Measurements from ENCODE around the gene QRICH2. TPM values are rescaled to one million over a fixed set of nuclear protein-coding genes. Genes with fewer than 3 reads are reported as not detected.
"Not testable (repeated sequence)": the region's sequence is repeated elsewhere in the genome, so short reads cannot be mapped to it uniquely, and the experiment has no call there.

Gene QRICH2
- total RNA-seq, 1 donor from 2014 or later, result 2.1 TPM

- H3K36me3 ChIP-seq (ENCODE audit: control insufficient read depth in 3 of 3, insufficient read depth in 3 of 3, low read length in 3 of 3), result peaks cover 19 to 29% (median 23%) of the 10 kb centered on the region in 3 donors
- not testable (repeated sequence) for H3K4me1 ChIP-seq (ENCODE audit: control insufficient read depth in 3 of 3, insufficient read depth in 3 of 3, low read length in 3 of 3); H3K9me3 ChIP-seq (ENCODE audit: control insufficient read depth in 3 of 3, low read length in 3 of 3); H3K27me3 ChIP-seq (ENCODE audit: control insufficient read depth in 3 of 3, insufficient read depth in 3 of 3, low read length in 3 of 3); H3K4me3 ChIP-seq (ENCODE audit: low read length in 3 of 3); H3K27ac ChIP-seq (ENCODE audit: low read depth, low read length); H3K9ac ChIP-seq (ENCODE audit: low read depth in 1 of 3, low read length in 3 of 3)
Observed at GRCh38 chr17:76346936-76347335, 38.9 kb upstream of the QRICH2 start.

GRCh38 chr17:76345377-76345974 lies 37.4 kb upstream of the QRICH2 start:
- H3K36me3 ChIP-seq (ENCODE audit: control insufficient read depth in 3 of 3, insufficient read depth in 3 of 3, low read length in 3 of 3), result peaks cover 21 to 30% (median 24%) of the 10 kb centered on the region in 3 donors
- no peak overlapping the region for H3K9ac ChIP-seq (ENCODE audit: low read depth in 1 of 3, low read length in 3 of 3)
- H3K4me1 ChIP-seq (ENCODE audit: control insufficient read depth in 3 of 3, insufficient read depth in 3 of 3, low read length in 3 of 3), result no peaks in the 10 kb centered on the region
- H3K27ac ChIP-seq (ENCODE audit: low read depth, low read length), result no peak overlapping the region
- no peaks in the 10 kb centered on the region for H3K9me3 ChIP-seq (ENCODE audit: control insufficient read depth in 3 of 3, low read length in 3 of 3)
- H3K27me3 ChIP-seq (ENCODE audit: control insufficient read depth in 3 of 3, insufficient read depth in 3 of 3, low read length in 3 of 3), result no peaks in the 10 kb centered on the region
- H3K4me3 ChIP-seq (ENCODE audit: low read length in 3 of 3), result no peak overlapping the region

- peaks cover 21 to 30% (median 24%) of the 10 kb centered on the region in 3 donors for H3K36me3 ChIP-seq (ENCODE audit: control insufficient read depth in 3 of 3, insufficient read depth in 3 of 3, low read length in 3 of 3)
Observed at GRCh38 chr17:76343106-76343505, 35.0 kb upstream of the QRICH2 start.

GRCh38 chr17:76341301-76341700 lies 33.2 kb upstream of the QRICH2 start:
- no peaks in the 10 kb centered on the region for H3K4me1 ChIP-seq (ENCODE audit: control insufficient read depth in 3 of 3, insufficient read depth in 3 of 3, low read length in 3 of 3)
- H3K36me3 ChIP-seq (ENCODE audit: control insufficient read depth in 3 of 3, insufficient read depth in 3 of 3, low read length in 3 of 3), result peaks cover 17 to 24% (median 17%) of the 10 kb centered on the region in 3 donors
- H3K9me3 ChIP-seq (ENCODE audit: control insufficient read depth in 3 of 3, low read length in 3 of 3), result no peaks in the 10 kb centered on the region
- H3K27ac ChIP-seq (ENCODE audit: low read depth, low read length), result no peak overlapping the region
- no peak overlapping the region for H3K4me3 ChIP-seq (ENCODE audit: low read length in 3 of 3)
- H3K9ac ChIP-seq (ENCODE audit: low read depth in 1 of 3, low read length in 3 of 3), result no peak overlapping the region
- H3K27me3 ChIP-seq (ENCODE audit: control insufficient read depth in 3 of 3, insufficient read depth in 3 of 3, low read length in 3 of 3), result no peaks in the 10 kb centered on the region

More at GRCh38 chr17:76343106-76343505, 35.0 kb upstream of the QRICH2 start:
- H3K4me3 ChIP-seq (ENCODE audit: low read length in 3 of 3), result no peak overlapping the region
- no peaks in the 10 kb centered on the region for H3K4me1 ChIP-seq (ENCODE audit: control insufficient read depth in 3 of 3, insufficient read depth in 3 of 3, low read length in 3 of 3)
- H3K9me3 ChIP-seq (ENCODE audit: control insufficient read depth in 3 of 3, low read length in 3 of 3), result no peaks in the 10 kb centered on the region
- no peaks in the 10 kb centered on the region for H3K27me3 ChIP-seq (ENCODE audit: control insufficient read depth in 3 of 3, insufficient read depth in 3 of 3, low read length in 3 of 3)
- H3K27ac ChIP-seq (ENCODE audit: low read depth, low read length), result no peak overlapping the region
- no peak overlapping the region for H3K9ac ChIP-seq (ENCODE audit: low read depth in 1 of 3, low read length in 3 of 3)

GRCh38 chr17:76337413-76337777 lies 29.3 kb upstream of the QRICH2 start:
- Histone ChIP-seq H3K27me3 (ENCODE audit: control insufficient read depth in 3 of 3, insufficient read depth in 3 of 3, low read length in 3 of 3) (no peaks in the 10 kb centered on the region), H3K4me3 (ENCODE audit: low read length in 3 of 3) (no peak overlapping the region), H3K36me3 (ENCODE audit: control insufficient read depth in 3 of 3, insufficient read depth in 3 of 3, low read length in 3 of 3) (peaks cover 4 to 8% (median 5%) of the 10 kb centered on the region in 3 donors), H3K4me1 (ENCODE audit: control insufficient read depth in 3 of 3, insufficient read depth in 3 of 3, low read length in 3 of 3) (peaks cover 2 to 4% (median 3%) of the 10 kb centered on the region in 3 donors), H3K9me3 (ENCODE audit: control insufficient read depth in 3 of 3, low read length in 3 of 3) (no peaks in the 10 kb centered on the region), H3K9ac (ENCODE audit: low read depth in 1 of 3, low read length in 3 of 3) (peak overlapping the region in 1 of 3 donors; percentile 8), H3K27ac (ENCODE audit: low read depth, low read length) (no peak overlapping the region)

GRCh38 chr17:76336756-76337412 lies 28.8 kb upstream of the QRICH2 start:
- Histone ChIP-seq H3K4me1 (ENCODE audit: control insufficient read depth in 3 of 3, insufficient read depth in 3 of 3, low read length in 3 of 3) (peaks cover 6 to 8% (median 7%) of the 10 kb centered on the region in 3 donors), H3K27me3 (ENCODE audit: control insufficient read depth in 3 of 3, insufficient read depth in 3 of 3, low read length in 3 of 3) (no peaks in the 10 kb centered on the region), H3K36me3 (ENCODE audit: control insufficient read depth in 3 of 3, insufficient read depth in 3 of 3, low read length in 3 of 3) (peaks cover 1 to 7% (median 1%) of the 10 kb centered on the region in 3 donors), H3K9me3 (ENCODE audit: control insufficient read depth in 3 of 3, low read length in 3 of 3) (no peaks in the 10 kb centered on the region), H3K9ac (ENCODE audit: low read depth in 1 of 3, low read length in 3 of 3) (no peak overlapping the region), H3K27ac (ENCODE audit: low read depth, low read length) (no peak overlapping the region), H3K4me3 (ENCODE audit: low read length in 3 of 3) (no peak overlapping the region)

- H3K4me1 ChIP-seq (ENCODE audit: control insufficient read depth in 3 of 3, insufficient read depth in 3 of 3, low read length in 3 of 3), result peaks cover 6 to 8% (median 7%) of the 10 kb centered on the region in 3 donors
- no peak overlapping the region for H3K9ac ChIP-seq (ENCODE audit: low read depth in 1 of 3, low read length in 3 of 3)
- no peaks in the 10 kb centered on the region for H3K27me3 ChIP-seq (ENCODE audit: control insufficient read depth in 3 of 3, insufficient read depth in 3 of 3, low read length in 3 of 3)
- H3K9me3 ChIP-seq (ENCODE audit: control insufficient read depth in 3 of 3, low read length in 3 of 3), result no peaks in the 10 kb centered on the region
- H3K4me3 ChIP-seq (ENCODE audit: low read length in 3 of 3), result no peak overlapping the region
- H3K36me3 ChIP-seq (ENCODE audit: control insufficient read depth in 3 of 3, insufficient read depth in 3 of 3, low read length in 3 of 3), result peaks cover 0 to 6% (median 0%) of the 10 kb centered on the region in 3 donors
- no peak overlapping the region for H3K27ac ChIP-seq (ENCODE audit: low read depth, low read length)
Observed at GRCh38 chr17:76335716-76336381, 27.8 kb upstream of the QRICH2 start.

GRCh38 chr17:76333673-76334505 lies 25.8 kb upstream of the QRICH2 start:
- no peak overlapping the region for H3K27ac ChIP-seq (ENCODE audit: low read depth, low read length)
- peaks cover 6 to 8% (median 7%) of the 10 kb centered on the region in 3 donors for H3K4me1 ChIP-seq (ENCODE audit: control insufficient read depth in 3 of 3, insufficient read depth in 3 of 3, low read length in 3 of 3)
- H3K9ac ChIP-seq (ENCODE audit: low read depth in 1 of 3, low read length in 3 of 3), result no peak overlapping the region
- H3K4me3 ChIP-seq (ENCODE audit: low read length in 3 of 3), result no peak overlapping the region
- H3K27me3 ChIP-seq (ENCODE audit: control insufficient read depth in 3 of 3, insufficient read depth in 3 of 3, low read length in 3 of 3), result no peaks in the 10 kb centered on the region
- peaks cover 2 to 15% (median 9%) of the 10 kb centered on the region in 3 donors for H3K36me3 ChIP-seq (ENCODE audit: control insufficient read depth in 3 of 3, insufficient read depth in 3 of 3, low read length in 3 of 3)
- no peaks in the 10 kb centered on the region for H3K9me3 ChIP-seq (ENCODE audit: control insufficient read depth in 3 of 3, low read length in 3 of 3)

GRCh38 chr17:76331083-76331482 lies 23.0 kb upstream of the QRICH2 start:
- peaks cover 4 to 22% (median 13%) of the 10 kb centered on the region in 3 donors for H3K36me3 ChIP-seq (ENCODE audit: control insufficient read depth in 3 of 3, insufficient read depth in 3 of 3, low read length in 3 of 3)
- no peak overlapping the region for H3K27ac ChIP-seq (ENCODE audit: low read depth, low read length)
- no peak overlapping the region for H3K9ac ChIP-seq (ENCODE audit: low read depth in 1 of 3, low read length in 3 of 3)
- no peaks in the 10 kb centered on the region for H3K9me3 ChIP-seq (ENCODE audit: control insufficient read depth in 3 of 3, low read length in 3 of 3)
- H3K4me1 ChIP-seq (ENCODE audit: control insufficient read depth in 3 of 3, insufficient read depth in 3 of 3, low read length in 3 of 3), result peaks cover 6 to 8% (median 7%) of the 10 kb centered on the region in 3 donors
- H3K4me3 ChIP-seq (ENCODE audit: low read length in 3 of 3), result no peak overlapping the region
- H3K27me3 ChIP-seq (ENCODE audit: control insufficient read depth in 3 of 3, insufficient read depth in 3 of 3, low read length in 3 of 3), result no peaks in the 10 kb centered on the region
